Measurements from ENCODE around the gene S1PR4.
A peak's percentile ranks its signal among the peaks of the same experiment; 100 is the strongest.
"Not testable (repeated sequence)": the region's sequence is repeated elsewhere in the genome, so short reads cannot be mapped to it uniquely, and the experiment has no call there.

The S1PR4 gene

DNA sequence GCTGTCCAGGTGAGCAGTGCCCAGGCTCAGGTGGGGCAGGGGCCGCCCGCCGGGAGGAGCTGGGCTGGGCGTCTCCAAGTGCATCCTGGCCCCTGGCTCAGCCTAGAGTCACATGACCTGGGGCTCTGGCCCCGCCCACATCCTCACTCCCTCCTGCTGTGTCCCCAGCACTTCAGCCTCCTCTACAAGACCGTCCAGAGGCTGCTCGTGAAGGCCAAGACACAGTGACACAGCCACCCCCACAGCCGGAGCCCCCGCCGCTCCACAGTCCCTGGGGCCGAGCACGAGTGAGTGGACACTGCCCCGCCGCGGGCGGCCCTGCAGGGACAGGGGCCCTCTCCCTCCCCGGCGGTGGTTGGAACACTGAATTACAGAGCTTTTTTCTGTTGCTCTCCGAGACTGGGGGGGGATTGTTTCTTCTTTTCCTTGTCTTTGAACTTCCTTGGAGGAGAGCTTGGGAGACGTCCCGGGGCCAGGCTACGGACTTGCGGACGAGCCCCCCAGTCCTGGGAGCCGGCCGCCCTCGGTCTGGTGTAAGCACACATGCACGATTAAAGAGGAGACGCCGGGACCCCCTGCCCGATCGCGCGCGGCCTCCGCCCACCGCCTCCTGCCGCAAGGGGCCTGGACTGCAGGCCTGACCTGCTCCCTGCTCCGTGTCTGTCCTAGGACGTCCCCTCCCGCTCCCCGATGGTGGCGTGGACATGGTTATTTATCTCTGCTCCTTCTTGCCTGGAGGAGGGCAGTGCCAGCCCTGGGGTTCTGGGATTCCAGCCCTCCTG is 29.1 kb downstream of the S1PR4 start:
- intact Hi-C loops (cut with DNase I) = no loop called here
- no peak for DNase-seq

DNA sequence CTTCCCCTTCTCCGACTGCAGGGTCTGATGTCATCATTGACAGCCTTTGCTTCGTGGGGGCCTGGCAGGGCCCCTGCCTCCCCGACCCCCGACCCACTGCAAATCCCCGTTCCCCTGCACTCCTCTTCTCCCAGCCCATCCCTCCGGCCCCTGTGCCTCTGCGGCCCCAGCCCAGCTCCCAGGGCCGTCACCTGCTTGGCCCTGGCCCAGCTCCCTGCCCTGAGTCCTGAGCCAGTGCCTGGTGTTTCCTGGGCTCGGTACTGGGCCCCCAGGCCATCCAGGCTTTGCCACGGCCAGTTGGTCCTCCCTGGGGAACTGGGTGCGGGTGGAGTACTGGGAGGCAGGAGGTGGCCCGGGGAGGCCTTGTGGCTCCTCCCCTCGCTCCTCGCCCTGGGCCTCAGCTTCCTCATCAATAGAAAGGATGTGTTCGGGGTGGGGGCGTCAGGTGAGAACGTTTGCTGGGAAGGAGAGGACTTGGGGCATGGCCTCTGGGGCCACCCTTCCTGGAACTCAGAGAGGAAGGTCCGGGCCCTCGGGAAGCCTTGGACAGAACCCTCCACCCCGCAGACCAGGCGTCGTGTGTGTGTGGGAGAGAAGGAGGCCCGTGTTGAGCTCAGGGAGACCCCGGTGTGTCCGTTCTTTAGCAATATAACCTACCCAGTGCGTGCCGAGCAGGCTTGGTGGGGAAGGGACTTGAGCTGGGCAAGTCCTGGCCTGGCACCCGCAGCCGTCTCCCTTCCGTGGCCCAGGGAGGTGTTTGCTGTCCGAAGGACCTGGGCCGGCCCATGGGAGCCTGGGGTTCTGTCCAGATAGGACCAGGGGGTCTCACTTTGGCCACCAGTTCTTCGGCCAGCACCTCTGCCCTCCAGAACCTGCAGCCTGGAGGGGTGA is 30.0 kb downstream of the S1PR4 start:
- intact Hi-C loops (cut with DNase I) = no loop called here
- DNase-seq = no peak

DNA sequence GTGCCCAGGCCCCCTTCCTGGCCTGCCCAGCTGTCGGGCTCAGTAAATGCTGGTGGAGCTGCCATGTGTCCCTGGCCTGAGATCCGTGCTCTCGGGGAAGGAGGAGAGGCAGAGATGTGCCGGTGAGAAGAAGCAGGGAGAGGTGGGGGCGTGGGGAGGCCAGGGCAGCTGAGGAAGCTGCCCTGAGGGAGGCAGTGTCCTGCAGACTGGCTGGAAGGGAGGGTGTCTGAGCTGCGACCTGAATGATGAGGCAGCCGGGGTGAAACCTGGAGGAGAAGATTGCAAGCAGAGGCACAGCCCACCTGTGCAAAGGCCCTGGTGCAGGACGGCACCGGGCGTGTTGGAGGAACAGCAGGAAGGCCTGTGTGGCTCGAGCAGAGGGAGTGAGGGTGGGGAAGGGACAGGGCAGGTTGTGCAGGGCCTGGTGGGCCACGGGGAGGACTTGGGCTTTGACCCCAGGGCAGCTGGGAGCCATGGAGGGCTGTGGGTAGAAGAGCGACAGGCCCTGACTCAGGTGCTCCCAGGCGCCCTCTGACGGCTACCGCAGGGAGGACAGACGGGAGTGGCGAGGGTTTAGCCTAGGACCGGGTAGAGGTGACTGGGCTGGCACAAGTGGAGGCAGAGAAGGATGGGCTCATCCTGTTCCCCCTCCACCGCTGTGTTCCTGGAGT is 31.9 kb downstream of the S1PR4 start:
- DNase-seq = peak in 4 of 10 donors; percentile 39 to 57 (median 46)
- intact Hi-C loops (cut with DNase I) = no loop called here

DNA sequence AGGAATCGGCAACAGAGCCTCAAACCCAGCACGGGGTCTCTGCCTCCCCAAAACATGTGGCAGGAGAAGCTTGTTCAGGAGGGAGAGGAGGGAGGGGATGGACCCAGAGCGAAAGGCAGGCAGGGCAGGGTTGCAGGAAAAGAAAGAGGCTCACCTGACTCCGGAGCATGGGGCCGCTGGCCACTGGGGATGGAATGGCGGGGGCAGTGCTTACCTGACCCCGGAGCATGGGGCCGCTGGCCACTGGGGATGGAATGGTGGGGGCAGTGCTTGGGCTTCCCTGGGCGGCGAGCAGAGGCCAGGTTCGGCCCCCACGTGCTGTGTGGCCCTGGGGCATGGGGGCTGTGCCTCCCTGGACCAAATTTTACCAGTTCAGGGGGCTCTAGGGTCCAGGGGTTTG is 32.6 kb downstream of the S1PR4 start:
- no peak for DNase-seq
- intact Hi-C loops (cut with DNase I) = no loop called here

DNA sequence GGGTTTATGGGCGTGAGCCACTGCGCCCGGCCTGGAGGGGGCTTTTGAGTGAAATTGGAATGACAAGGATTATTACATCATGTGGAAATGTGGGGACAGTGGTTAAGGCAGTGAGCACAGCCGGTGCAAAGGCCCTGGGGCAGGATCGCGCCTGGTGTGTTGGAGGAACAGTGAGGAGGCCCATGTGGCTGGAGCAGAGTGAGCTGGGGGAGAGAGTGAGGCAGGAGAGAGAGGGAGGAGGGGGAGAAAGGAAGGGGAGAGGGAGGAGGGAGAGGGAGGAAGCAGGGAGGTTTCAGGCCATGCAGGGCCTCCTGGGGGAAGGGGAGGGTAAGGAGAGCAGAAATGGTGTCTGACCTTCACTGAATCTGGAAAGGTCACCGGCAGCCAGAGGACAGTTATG is 34.6 kb downstream of the S1PR4 start:
- DNase-seq = peak in 1 of 10 donors; percentile 54
- intact Hi-C loops (cut with DNase I) = no loop called here

DNA sequence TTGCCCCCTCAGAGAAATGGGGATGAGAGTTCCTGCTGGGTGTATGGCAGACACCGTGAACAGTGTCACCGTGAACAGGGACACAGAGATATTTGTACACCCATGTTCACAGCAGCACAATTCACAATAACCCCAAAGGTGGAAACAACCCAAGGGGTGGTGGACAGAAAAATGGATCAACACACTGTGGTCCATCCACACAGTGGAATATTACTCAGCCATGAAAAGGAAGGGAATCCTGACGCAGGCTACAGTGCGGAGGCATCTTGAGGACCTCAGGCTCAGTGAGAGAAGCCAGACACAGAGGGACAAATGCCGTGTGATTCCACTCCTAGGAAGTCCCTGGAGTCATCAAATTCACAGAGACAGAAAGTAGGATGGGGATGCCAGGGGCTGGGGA is 38.3 kb downstream of the S1PR4 start:
- intact Hi-C loops (cut with DNase I) = no loop called here
- no peak for DNase-seq

DNA sequence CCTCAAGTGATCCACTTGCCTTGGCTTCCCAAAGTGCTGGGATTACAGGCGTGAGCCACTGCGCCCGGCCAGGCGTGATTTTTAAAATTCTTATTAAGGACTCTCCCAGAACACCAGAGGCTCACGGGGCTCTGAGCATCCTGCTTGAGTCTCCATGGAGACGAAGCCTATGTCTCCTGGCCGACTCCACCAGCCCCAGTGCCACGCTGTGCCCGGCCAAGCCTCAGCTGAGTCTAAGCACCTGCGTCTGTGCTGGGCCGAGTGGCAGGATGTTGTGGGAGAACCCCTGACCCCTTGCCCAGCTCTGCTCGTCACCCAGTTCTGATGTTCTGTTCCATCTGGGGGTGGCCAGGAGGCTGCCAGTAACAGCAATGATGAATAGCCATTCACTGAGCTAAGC is 42.0 kb downstream of the S1PR4 start:
- intact Hi-C loops (cut with DNase I) = no loop called here
- DNase-seq = no peak

DNA sequence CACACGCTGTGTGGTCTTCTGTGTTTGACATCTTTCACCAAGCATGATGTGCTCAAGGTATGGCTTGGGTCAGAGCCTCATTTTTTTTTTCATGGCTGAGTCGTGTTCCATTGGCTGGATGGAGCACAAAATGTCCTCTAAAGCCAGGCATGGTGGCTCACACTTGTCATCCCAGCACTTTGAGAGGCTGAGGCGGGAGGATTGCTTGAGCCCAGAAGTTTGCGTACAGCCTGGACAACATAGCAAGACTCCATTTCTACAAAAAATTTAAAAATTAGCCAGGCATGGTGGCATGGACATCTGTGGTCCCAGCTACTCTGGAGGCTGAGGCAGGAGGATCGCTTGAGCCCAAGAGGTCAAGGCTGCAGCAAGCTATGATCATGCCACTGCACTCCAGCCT is 43.0 kb downstream of the S1PR4 start:
- intact Hi-C loops (cut with DNase I); DNase-seq: not testable (repeated sequence)

DNA sequence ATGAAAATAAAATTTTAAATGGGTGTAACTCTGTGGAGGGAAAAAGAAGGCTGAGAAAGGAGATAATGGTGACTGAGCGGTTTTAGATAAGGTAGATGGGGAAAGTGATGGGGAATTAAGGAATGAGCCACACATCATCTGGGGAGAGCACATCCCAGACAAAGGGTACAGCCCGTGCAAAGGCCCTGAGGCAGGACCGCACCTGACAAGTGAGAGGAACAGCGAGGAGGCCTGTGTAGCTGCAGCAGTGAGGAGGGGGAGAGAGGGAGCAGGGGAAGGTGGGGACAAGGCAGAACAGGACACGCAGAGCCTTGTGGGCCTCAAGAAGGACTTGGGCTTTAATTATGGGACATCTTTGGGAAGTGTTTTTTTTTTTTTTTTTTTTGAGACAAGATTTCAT is 44.1 kb downstream of the S1PR4 start:
- no peak for DNase-seq
- intact Hi-C loops (cut with DNase I) = no loop called here

DNA sequence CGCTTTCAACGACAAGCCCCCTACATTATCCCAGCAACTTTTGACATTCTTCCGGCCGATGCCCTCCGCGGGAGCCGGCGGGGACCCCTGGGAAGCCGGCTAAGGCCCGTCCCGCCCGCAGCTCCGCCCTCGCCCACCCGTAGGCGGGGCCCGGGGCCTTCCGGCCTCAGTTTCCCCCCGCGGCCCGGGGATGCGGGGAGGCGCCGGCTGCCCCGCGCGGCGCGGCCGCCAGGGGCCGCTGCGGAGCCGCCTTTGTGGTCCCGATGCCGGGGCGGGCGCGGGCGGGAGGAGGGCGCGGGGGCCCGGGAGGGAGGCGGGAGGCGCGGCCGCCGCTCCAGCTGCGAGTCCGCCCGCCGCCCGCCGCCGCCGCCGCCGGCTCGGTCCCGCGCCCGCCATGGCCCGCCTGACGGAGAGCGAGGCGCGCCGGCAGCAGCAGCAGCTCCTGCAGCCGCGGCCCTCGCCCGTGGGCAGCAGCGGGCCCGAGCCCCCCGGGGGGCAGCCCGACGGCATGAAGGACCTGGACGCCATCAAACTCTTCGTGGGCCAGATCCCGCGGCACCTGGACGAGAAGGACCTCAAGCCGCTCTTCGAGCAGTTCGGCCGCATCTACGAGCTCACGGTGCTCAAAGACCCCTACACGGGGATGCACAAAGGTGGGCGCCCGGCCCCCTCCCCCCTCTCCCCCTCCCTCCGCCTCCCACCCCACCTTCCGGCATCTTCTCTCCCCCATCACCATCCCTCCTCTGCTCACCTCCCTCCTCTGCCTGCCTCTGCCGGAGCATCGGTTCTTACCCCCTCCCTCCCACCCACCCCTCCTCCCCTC is 46.0 kb downstream of the S1PR4 start, which contains the start of gene CELF5:
TSS of gene CELF5 (plus strand) at position 316 of the 823 bp plus-strand sequence. CDS start at position 395, 79 bp downstream.
- DNase-seq = peak in 9 of 10 donors; percentile 39 to 94 (median 57)
- intact Hi-C loops (cut with DNase I) = no loop called here

DNA sequence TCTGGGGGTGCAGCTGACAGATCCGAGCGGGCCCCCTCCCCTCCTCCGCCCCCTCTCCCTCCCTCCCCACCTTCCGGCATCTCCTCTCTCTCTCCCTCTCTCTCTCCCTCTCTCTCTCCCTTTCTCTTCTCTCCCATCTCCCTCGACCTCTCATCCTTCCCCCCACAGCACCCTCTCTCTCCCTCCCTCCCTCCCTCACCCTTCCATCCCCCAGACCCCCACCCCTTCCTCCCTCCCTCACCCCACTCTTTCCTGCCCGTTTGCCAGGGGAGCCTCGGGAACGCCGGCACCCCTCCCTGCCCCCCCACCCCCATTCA is 46.6 kb downstream of the S1PR4 start:
- intact Hi-C loops (cut with DNase I) = no loop called here
- no peak for DNase-seq

DNA sequence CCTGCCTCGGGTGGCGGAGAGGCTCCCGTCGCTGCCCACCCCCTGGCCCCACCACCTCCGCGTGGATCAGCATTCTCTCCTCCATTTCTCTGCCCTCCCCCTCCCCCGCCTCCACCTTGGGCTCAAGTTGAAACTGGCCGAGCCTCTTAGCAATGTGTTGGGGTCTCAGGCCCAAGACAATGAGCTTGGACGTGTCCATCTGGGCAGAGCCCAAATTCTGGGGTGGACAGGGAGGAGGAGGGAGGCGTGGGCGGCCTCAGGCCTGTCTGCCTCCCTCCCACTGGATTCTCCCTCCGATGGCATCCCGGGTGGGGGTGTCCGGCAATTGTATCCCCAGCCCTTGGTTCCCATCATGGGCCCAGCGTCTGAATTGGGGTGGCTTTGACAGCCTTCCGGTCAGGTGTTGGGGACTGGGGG is 47.1 kb downstream of the S1PR4 start:
- intact Hi-C loops (cut with DNase I) = no loop called here
- no peak for DNase-seq

DNA sequence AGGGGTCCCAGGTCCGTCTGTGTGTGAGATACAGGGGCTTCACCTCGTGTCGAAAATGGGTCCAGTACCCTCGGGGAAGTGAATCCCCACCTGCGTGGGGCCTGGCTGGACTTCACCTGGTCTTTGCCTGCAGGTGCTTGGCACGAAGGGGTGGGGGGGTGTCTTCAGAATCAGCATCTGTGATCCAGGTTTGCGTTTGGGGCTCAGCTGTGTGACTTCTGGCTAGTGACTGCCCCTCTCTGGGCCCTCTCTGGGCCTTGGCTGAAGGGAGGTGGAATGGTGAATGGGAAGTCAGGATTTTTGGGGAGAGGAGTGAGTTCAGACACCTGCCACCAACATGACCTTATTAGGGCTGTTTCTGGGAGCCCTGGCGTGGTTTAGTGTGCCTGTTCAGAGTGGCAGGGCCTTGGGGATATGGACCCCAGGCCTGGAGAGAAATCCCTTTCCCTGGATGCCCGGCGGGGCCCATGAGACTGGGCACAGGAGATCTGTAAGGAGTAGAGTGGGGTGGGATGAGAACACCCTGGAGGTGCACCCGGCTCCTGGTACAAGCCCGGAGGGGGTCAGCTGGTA is 48.6 kb downstream of the S1PR4 start:
- DNase-seq = no peak
- intact Hi-C loops (cut with DNase I) = no loop called here

DNA sequence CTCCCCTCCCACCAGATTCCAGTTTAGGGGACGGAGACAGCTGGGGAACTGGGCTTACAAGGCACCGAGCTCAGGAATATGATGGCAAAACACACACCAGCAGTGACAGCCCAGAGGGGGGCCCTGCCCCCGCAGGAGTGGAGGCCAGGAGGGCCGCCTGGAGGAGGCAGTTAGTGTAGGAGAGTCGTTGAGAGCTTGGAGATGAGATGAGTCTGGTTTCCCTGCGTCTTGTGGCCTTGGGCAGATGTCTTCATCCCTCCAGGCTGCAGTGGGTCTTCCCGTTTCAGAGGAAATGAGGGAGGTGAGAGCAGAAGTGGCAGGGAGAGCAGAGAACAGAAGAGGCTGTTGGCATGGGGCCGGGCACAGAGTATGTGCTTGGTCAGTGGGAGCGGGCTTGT is 50.8 kb downstream of the S1PR4 start:
- no peak for DNase-seq
- intact Hi-C loops (cut with DNase I) = no loop called here

All from posterior cingulate gyrus (tissue), 11 donors.